ENCODE results near the gene ADCY1. TPM values are rescaled to one million over a fixed set of nuclear protein-coding genes. Genes with fewer than 3 reads are reported as not detected.

ADCY1 gene
- total RNA-seq, 1 donor from 2014 or later, result 2.4 TPM

DNA sequence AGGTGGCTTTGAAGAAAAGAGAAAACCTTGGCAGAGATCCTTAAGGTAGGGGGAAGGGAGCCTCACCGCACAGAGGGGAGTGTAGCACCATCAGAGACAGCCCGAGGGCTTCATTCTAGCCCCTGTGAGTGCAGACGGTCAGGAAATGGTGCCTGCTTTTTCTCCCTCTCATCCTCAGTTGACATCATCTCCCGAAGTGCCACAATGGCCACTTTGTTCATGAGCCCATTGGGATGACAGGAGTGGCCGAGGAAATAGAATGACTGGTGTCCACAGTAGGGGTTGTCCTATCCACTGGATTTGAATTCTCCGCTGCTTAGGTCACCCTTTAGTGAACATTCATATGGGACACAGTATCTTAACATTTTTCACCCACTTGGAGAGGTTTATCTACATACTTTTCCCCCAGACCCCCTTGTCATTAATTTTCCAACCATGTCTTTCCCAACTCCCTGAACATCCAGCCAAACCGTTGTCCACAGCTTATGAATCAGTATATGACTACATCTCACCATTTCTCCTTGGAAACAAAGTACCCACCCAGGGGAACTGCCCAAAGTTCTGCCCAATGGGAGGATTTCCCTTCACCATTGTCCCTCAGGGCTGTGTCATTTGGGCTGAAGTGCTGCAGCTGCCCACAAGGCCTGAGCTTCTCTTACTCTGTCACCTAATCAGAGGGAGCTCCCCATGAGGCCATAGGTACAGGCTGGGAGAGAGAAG lies 108.8 kb downstream of the ADCY1 start:
- Histone ChIP-seq H3K36me3 (no peaks in the 10 kb centered on the region), H3K27ac (no peak overlapping the region), H3K4me3 (no peak overlapping the region), H3K27me3 (ENCODE audit: low read depth) (no peaks in the 10 kb centered on the region), H3K9me3 (no peaks in the 10 kb centered on the region), H3K4me1 (no peaks in the 10 kb centered on the region)
- TF ChIP-seq, protein P1, sequence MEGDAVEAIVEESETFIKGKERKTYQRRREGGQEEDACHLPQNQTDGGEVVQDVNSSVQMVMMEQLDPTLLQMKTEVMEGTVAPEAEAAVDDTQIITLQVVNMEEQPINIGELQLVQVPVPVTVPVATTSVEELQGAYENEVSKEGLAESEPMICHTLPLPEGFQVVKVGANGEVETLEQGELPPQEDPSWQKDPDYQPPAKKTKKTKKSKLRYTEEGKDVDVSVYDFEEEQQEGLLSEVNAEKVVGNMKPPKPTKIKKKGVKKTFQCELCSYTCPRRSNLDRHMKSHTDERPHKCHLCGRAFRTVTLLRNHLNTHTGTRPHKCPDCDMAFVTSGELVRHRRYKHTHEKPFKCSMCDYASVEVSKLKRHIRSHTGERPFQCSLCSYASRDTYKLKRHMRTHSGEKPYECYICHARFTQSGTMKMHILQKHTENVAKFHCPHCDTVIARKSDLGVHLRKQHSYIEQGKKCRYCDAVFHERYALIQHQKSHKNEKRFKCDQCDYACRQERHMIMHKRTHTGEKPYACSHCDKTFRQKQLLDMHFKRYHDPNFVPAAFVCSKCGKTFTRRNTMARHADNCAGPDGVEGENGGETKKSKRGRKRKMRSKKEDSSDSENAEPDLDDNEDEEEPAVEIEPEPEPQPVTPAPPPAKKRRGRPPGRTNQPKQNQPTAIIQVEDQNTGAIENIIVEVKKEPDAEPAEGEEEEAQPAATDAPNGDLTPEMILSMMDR (IDR thresholded peaks at IDR 0.05), result no peak
- no peak for ATAC-seq
- intact Hi-C loops (cut with DNase I), result no loop called here
- DNase-seq, result no peak

DNA sequence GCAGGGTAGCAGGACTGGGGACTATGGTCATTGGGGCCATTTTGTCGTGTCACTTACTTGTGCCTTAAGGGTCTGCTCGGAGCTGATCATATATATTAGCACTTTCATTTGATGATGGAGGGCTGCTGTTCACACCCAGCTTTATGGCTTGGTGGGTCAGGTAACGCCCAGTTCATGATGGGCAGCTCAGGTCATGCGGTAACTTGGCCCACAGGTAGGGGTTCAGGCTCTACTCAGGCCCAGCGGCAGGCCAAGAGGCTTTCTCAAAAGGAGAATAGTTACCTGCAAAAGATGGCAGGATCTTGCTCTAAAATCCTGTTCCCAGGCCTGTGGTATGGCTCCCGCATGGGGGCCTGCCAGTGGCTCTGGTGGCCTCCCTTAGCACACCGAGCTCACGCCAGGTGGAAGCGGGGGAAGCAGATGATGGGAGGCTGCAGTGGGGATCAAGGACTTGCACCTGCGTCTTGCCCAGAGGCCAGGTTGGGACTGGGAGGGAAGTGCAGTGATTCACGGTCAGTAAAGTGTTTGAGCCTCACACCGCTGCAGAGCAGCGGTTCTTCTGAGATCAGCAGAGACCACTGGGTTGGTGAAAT lies 109.5 kb downstream of the ADCY1 start:
- no peaks in the 10 kb centered on the region for H3K27me3 ChIP-seq (ENCODE audit: low read depth)
- DNase-seq, result no peak
- TF ChIP-seq, protein P1 (IDR thresholded peaks at IDR 0.05), result no peak
- no peak overlapping the region for H3K4me3 ChIP-seq
- H3K27ac ChIP-seq, result no peak overlapping the region
- no peak for ATAC-seq
- H3K36me3 ChIP-seq, result no peaks in the 10 kb centered on the region
- no peaks in the 10 kb centered on the region for H3K4me1 ChIP-seq
- H3K9me3 ChIP-seq, result no peaks in the 10 kb centered on the region
- intact Hi-C loops (cut with DNase I), result no loop called here

DNA sequence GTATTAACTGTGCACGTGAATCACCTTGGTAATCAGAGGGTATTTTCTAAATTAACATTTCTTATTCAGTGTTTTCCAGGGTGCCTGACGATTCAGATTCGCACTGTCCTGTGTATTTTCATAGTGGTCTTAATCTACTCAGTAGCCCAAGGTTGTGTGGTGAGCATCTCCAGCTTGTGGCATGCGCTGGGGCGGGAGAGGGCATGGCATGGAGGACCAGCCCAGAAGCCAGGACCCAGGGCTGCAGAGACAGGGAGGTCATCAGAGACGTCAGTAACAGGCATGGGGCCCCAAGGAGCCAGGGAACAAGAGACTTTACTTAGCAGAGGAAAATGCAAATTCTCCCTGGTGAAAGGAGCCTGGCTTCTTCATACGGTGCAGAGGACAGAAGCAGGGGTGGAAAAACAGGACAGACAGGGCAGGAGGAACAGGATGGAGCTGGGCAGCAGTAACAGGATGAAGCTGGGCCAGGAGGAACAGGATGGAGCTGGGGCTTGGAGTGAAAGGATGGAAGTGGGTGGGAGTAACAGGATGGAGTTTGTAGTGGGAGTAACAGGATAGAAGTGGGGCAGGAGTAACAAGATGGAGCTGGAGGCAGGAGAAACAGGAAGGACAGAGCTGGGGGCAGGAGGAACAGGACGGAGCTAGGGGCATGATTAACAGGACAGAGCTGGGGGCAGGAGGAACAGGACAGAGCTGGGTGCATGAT lies 110.9 kb downstream of the ADCY1 start:
- Histone ChIP-seq H3K36me3 (no peaks in the 10 kb centered on the region), H3K27ac (no peak overlapping the region), H3K4me1 (no peaks in the 10 kb centered on the region), H3K9me3 (no peaks in the 10 kb centered on the region), H3K27me3 (ENCODE audit: low read depth) (no peaks in the 10 kb centered on the region), H3K4me3 (no peak overlapping the region)
- TF ChIP-seq, protein P1 (IDR thresholded peaks at IDR 0.05), result no peak
- intact Hi-C loops (cut with DNase I), result no loop called here
- no peak for DNase-seq
- no peak for ATAC-seq

DNA sequence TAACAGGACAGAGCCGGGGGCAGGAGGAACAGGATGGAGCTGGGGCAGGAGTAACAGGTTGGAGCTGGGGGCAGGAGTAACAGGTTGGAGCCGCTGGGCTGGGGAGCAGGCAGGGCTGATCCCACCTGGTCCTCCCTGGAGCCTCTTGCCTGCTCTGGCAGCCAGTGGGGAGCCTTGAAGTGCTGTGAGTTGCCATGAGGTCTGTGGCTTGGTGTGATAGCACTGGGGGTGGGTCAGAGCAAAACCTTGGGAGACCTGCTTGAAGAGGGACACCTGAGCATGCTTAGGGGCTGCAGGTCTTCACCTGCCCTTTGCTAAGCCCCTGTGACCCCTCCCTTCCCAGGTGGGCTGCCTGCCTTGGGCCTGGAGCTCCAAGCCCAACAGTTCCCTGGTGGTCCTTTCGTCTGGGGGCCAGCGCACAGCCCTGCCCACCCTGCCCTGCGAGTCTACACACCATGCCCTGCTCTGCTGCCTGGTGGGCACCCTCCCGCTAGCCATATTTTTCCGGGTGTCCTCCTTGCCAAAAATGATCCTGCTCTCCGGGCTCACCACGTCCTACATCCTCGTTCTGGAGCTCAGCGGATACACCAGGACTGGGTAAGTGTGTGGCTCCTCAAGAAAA lies 111.6 kb downstream of the ADCY1 start:
- H3K36me3 ChIP-seq, result no peaks in the 10 kb centered on the region
- intact Hi-C loops (cut with DNase I), result no loop called here
- TF ChIP-seq, protein P1 (IDR thresholded peaks at IDR 0.05), result no peak
- no peak overlapping the region for H3K27ac ChIP-seq
- no peaks in the 10 kb centered on the region for H3K9me3 ChIP-seq
- ATAC-seq (no peak), DNase-seq (no peak)
- no peaks in the 10 kb centered on the region for H3K4me1 ChIP-seq
- no peaks in the 10 kb centered on the region for H3K27me3 ChIP-seq (ENCODE audit: low read depth)
- no peak overlapping the region for H3K4me3 ChIP-seq

DNA sequence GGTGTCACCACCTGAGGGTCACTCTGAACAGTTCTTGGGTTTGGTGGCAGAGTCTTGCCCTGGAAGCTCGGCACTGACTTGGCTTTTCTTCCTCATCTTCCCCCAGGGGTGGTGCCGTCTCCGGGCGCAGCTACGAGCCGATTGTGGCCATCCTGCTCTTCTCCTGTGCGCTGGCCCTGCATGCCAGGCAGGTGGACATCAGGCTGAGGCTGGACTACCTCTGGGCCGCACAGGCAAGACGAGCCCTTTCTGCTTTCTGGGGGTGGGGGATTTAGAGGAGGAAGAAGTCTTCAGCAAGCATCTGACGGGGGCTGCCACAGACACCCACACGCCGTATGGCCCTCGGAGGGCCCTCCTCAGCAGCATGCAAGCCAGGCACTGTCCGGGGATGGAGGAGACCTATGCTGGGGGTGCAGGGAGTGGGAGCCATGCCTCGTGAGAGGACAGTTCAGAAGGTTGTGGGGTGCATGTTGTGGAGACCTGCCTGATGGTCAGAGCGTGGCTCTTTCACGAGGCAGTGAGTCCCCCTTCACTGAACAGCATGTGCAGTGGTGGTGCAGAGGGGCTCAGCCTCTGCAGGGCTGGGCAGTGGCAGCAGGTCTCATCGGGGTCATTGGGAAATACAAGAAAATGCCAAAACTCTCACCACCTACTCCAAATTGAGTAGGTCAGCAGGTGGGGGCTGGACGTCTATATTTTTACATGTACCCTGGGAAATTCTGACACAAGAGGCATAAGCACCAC lies 112.4 kb downstream of the ADCY1 start:
- ATAC-seq, result no peak
- TF ChIP-seq, protein P1 (IDR thresholded peaks at IDR 0.05), result no peak
- Histone ChIP-seq H3K9me3 (no peaks in the 10 kb centered on the region), H3K27ac (no peak overlapping the region), H3K4me1 (no peaks in the 10 kb centered on the region), H3K27me3 (ENCODE audit: low read depth) (no peaks in the 10 kb centered on the region), H3K4me3 (no peak overlapping the region), H3K36me3 (no peaks in the 10 kb centered on the region)
- intact Hi-C loops (cut with DNase I), result no loop called here
- no peak for DNase-seq
